Measurements from ENCODE around the gene SLC35E2B.
A peak's percentile ranks its signal among the peaks of the same experiment; 100 is the strongest.
"Not testable (repeated sequence)": the region's sequence is repeated elsewhere in the genome, so short reads cannot be mapped to it uniquely, and the experiment has no call there.

Gene SLC35E2B

GRCh38 chr1:1664941-1665814 is 27.4 kb downstream of the SLC35E2B start:
- H2BK12ac ChIP-seq (ENCODE audit: low read length) = no peak overlapping the region
- peak overlapping the region; percentile 43 for H4K8ac ChIP-seq (ENCODE audit: low read depth, low read length)
- no peak overlapping the region for H3K4me2 ChIP-seq (ENCODE audit: insufficient read depth, low read length, poor library complexity, severe bottlenecking)
- H3K79me1 ChIP-seq (ENCODE audit: low read depth, low read length) = peaks cover 8% of the 10 kb centered on the region
- no peak overlapping the region for H2BK120ac ChIP-seq (ENCODE audit: low read depth, low read length)
- no peaks in the 10 kb centered on the region for H3K9me3 ChIP-seq (replicated peaks in 1 of 2; ENCODE audit: control insufficient read depth in 2 of 2, insufficient read depth in 1 of 2, low read depth in 1 of 2, low read length in 2 of 2)
- no peak overlapping the region for H4K91ac ChIP-seq (ENCODE audit: low read depth, low read length, poor library complexity)
- no peak overlapping the region for H3K4me3 ChIP-seq (ENCODE audit: low read length in 2 of 2)
- H2AFZ ChIP-seq (ENCODE audit: low read length) = no peak overlapping the region
- no peak overlapping the region for H3K18ac ChIP-seq (ENCODE audit: low read length)
- peak overlapping the region; percentile 43 for H3K23ac ChIP-seq (ENCODE audit: low read depth, low read length, poor library complexity)
- no peak overlapping the region for H2BK15ac ChIP-seq (ENCODE audit: low read length)
- no CpG with 5 or more reads among the region's 27 CpGs for WGBS, 2 donors (ENCODE audit: extremely low coverage in 2 of 2, insufficient read length in 2 of 2, insufficient replicate concordance in 1 of 2)
- DNase-seq (ENCODE audit: low spot score) = no peak
- H3K14ac ChIP-seq (ENCODE audit: low read length) = no peak overlapping the region
- no peak overlapping the region for H2AK5ac ChIP-seq (ENCODE audit: low read depth, low read length)
- no peak overlapping the region for H3K4ac ChIP-seq (ENCODE audit: low read length)
- H3K4me1 ChIP-seq (ENCODE audit: control insufficient read depth in 2 of 2, insufficient read depth in 1 of 2, low read depth in 1 of 2, low read length in 2 of 2) = no peaks in the 10 kb centered on the region
- H2BK5ac ChIP-seq (ENCODE audit: low read length) = peak overlapping the region; percentile 75
- H3K36me3 ChIP-seq (replicated peaks in 1 of 2; ENCODE audit: control insufficient read depth in 2 of 2, insufficient read depth in 2 of 2, low read length in 2 of 2) = peaks cover 24 to 53% of the 10 kb centered on the region in 2 donors
- no peak overlapping the region for H3K9ac ChIP-seq (ENCODE audit: low read depth, low read length, poor library complexity)
- no peak overlapping the region for H3K27ac ChIP-seq (replicated peaks; ENCODE audit: low read length)
- H3K27me3 ChIP-seq (ENCODE audit: control insufficient read depth in 3 of 3, insufficient read depth in 3 of 3, low read depth in 1 of 3, low read length in 3 of 3) = no peaks in the 10 kb centered on the region

- H3K14ac ChIP-seq (ENCODE audit: low read length); H2AFZ ChIP-seq (ENCODE audit: low read length); H2BK12ac ChIP-seq (ENCODE audit: low read length); H3K4me3 ChIP-seq (ENCODE audit: low read length in 2 of 2); H3K79me1 ChIP-seq (ENCODE audit: low read depth, low read length); H4K91ac ChIP-seq (ENCODE audit: low read depth, low read length, poor library complexity); H3K4ac ChIP-seq (ENCODE audit: low read length); H2BK5ac ChIP-seq (ENCODE audit: low read length); H3K27me3 ChIP-seq (ENCODE audit: control insufficient read depth in 3 of 3, insufficient read depth in 3 of 3, low read depth in 1 of 3, low read length in 3 of 3); H3K23ac ChIP-seq (ENCODE audit: low read depth, low read length, poor library complexity); H3K4me2 ChIP-seq (ENCODE audit: insufficient read depth, low read length, poor library complexity, severe bottlenecking); DNase-seq (ENCODE audit: low spot score); H4K8ac ChIP-seq (ENCODE audit: low read depth, low read length); H3K9me3 ChIP-seq (replicated peaks in 1 of 2; ENCODE audit: control insufficient read depth in 2 of 2, insufficient read depth in 1 of 2, low read depth in 1 of 2, low read length in 2 of 2); H3K9ac ChIP-seq (ENCODE audit: low read depth, low read length, poor library complexity); H2BK120ac ChIP-seq (ENCODE audit: low read depth, low read length); H2AK5ac ChIP-seq (ENCODE audit: low read depth, low read length); H2BK15ac ChIP-seq (ENCODE audit: low read length); H3K27ac ChIP-seq (replicated peaks; ENCODE audit: low read length); H3K4me1 ChIP-seq (ENCODE audit: control insufficient read depth in 2 of 2, insufficient read depth in 1 of 2, low read depth in 1 of 2, low read length in 2 of 2); H3K18ac ChIP-seq (ENCODE audit: low read length): not testable (repeated sequence)
- peaks cover 21 to 45% of the 10 kb centered on the region in 2 donors for H3K36me3 ChIP-seq (replicated peaks in 1 of 2; ENCODE audit: control insufficient read depth in 2 of 2, insufficient read depth in 2 of 2, low read length in 2 of 2)
- no CpG with 5 or more reads among the region's 11 CpGs for WGBS, 2 donors (ENCODE audit: extremely low coverage in 2 of 2, insufficient read length in 2 of 2, insufficient replicate concordance in 1 of 2)
Measured at GRCh38 chr1:1664318-1664717, 28.3 kb downstream of the SLC35E2B start.

GRCh38 chr1:1662830-1663560 is 29.6 kb downstream of the SLC35E2B start:
- H3K23ac ChIP-seq (ENCODE audit: low read depth, low read length, poor library complexity); H4K91ac ChIP-seq (ENCODE audit: low read depth, low read length, poor library complexity); H2AK5ac ChIP-seq (ENCODE audit: low read depth, low read length); H3K9ac ChIP-seq (ENCODE audit: low read depth, low read length, poor library complexity); H3K4ac ChIP-seq (ENCODE audit: low read length); H3K79me1 ChIP-seq (ENCODE audit: low read depth, low read length); H2AFZ ChIP-seq (ENCODE audit: low read length); H3K9me3 ChIP-seq (replicated peaks in 1 of 2; ENCODE audit: control insufficient read depth in 2 of 2, insufficient read depth in 1 of 2, low read depth in 1 of 2, low read length in 2 of 2); H2BK5ac ChIP-seq (ENCODE audit: low read length); H2BK120ac ChIP-seq (ENCODE audit: low read depth, low read length); H3K27me3 ChIP-seq (ENCODE audit: control insufficient read depth in 3 of 3, insufficient read depth in 3 of 3, low read depth in 1 of 3, low read length in 3 of 3); H3K4me2 ChIP-seq (ENCODE audit: insufficient read depth, low read length, poor library complexity, severe bottlenecking); H2BK15ac ChIP-seq (ENCODE audit: low read length); H3K27ac ChIP-seq (replicated peaks; ENCODE audit: low read length); DNase-seq (ENCODE audit: low spot score); H3K18ac ChIP-seq (ENCODE audit: low read length); H2BK12ac ChIP-seq (ENCODE audit: low read length); H3K4me3 ChIP-seq (ENCODE audit: low read length in 2 of 2); H4K8ac ChIP-seq (ENCODE audit: low read depth, low read length); H3K14ac ChIP-seq (ENCODE audit: low read length); H3K4me1 ChIP-seq (ENCODE audit: control insufficient read depth in 2 of 2, insufficient read depth in 1 of 2, low read depth in 1 of 2, low read length in 2 of 2): not testable (repeated sequence)
- WGBS, 2 donors (ENCODE audit: extremely low coverage in 2 of 2, insufficient read length in 2 of 2, insufficient replicate concordance in 1 of 2) = no CpG with 5 or more reads among the region's 15 CpGs
- H3K36me3 ChIP-seq (replicated peaks in 1 of 2; ENCODE audit: control insufficient read depth in 2 of 2, insufficient read depth in 2 of 2, low read length in 2 of 2) = peaks cover 18 to 34% of the 10 kb centered on the region in 2 donors

- not testable (repeated sequence) for H3K4me3 ChIP-seq (ENCODE audit: low read length in 2 of 2); H3K18ac ChIP-seq (ENCODE audit: low read length); H3K27ac ChIP-seq (replicated peaks; ENCODE audit: low read length); H2AFZ ChIP-seq (ENCODE audit: low read length); H2BK120ac ChIP-seq (ENCODE audit: low read depth, low read length); H3K4ac ChIP-seq (ENCODE audit: low read length); H3K9me3 ChIP-seq (replicated peaks in 1 of 2; ENCODE audit: control insufficient read depth in 2 of 2, insufficient read depth in 1 of 2, low read depth in 1 of 2, low read length in 2 of 2); H3K79me1 ChIP-seq (ENCODE audit: low read depth, low read length); H3K27me3 ChIP-seq (ENCODE audit: control insufficient read depth in 3 of 3, insufficient read depth in 3 of 3, low read depth in 1 of 3, low read length in 3 of 3); H2AK5ac ChIP-seq (ENCODE audit: low read depth, low read length); H4K8ac ChIP-seq (ENCODE audit: low read depth, low read length); H3K4me2 ChIP-seq (ENCODE audit: insufficient read depth, low read length, poor library complexity, severe bottlenecking); H3K23ac ChIP-seq (ENCODE audit: low read depth, low read length, poor library complexity); H4K91ac ChIP-seq (ENCODE audit: low read depth, low read length, poor library complexity); H3K9ac ChIP-seq (ENCODE audit: low read depth, low read length, poor library complexity); H2BK5ac ChIP-seq (ENCODE audit: low read length); H3K14ac ChIP-seq (ENCODE audit: low read length); H2BK12ac ChIP-seq (ENCODE audit: low read length); H2BK15ac ChIP-seq (ENCODE audit: low read length); DNase-seq (ENCODE audit: low spot score); H3K4me1 ChIP-seq (ENCODE audit: control insufficient read depth in 2 of 2, insufficient read depth in 1 of 2, low read depth in 1 of 2, low read length in 2 of 2)
- WGBS, 2 donors (ENCODE audit: extremely low coverage in 2 of 2, insufficient read length in 2 of 2, insufficient replicate concordance in 1 of 2) = no CpG with 5 or more reads among the region's 9 CpGs
- H3K36me3 ChIP-seq (replicated peaks in 1 of 2; ENCODE audit: control insufficient read depth in 2 of 2, insufficient read depth in 2 of 2, low read length in 2 of 2) = peaks cover 18 to 31% of the 10 kb centered on the region in 2 donors
Measured at GRCh38 chr1:1662392-1662791, 30.2 kb downstream of the SLC35E2B start.

All from neuronal stem cell (in vitro differentiated cells).